CD4-positive, alpha-beta T cell treated with Interleukin-6 at 100 ng/mL for 8 hours (primary cell): ENCODE data around the gene IL17F.
"Not testable (repeated sequence)": the region's sequence is repeated elsewhere in the genome, so short reads cannot be mapped to it uniquely, and the experiment has no call there.

Experiments
- DNase-seq: peaks from one replicate; pipeline ENCODE4 v3.0.0-alpha.2; 2020; ENCODE audit warnings: mixed read lengths, low spot score

The IL17F gene

GRCh38 chr6:52245425-52245824 is 1.1 kb upstream of the IL17F start:
- DNase-seq, result no peak

- DNase-seq, result no peak
Observed at GRCh38 chr6:52243282-52243893, 912 bp downstream of the IL17F start.

GRCh38 chr6:52241819-52242218 is 2.5 kb downstream of the IL17F start:
- DNase-seq, result no peak

- no peak for DNase-seq
Observed at GRCh38 chr6:52233975-52234823, 10.1 kb downstream of the IL17F start.

GRCh38 chr6:52233005-52233404 is 11.3 kb downstream of the IL17F start:
- DNase-seq, result no peak

GRCh38 chr6:52231406-52232127 is 12.7 kb downstream of the IL17F start:
- no peak for DNase-seq

GRCh38 chr6:52230685-52231084 is 13.6 kb downstream of the IL17F start:
- no peak for DNase-seq

GRCh38 chr6:52227495-52227894 is 16.8 kb downstream of the IL17F start:
- no peak for DNase-seq

- no peak for DNase-seq
Observed at GRCh38 chr6:52221302-52221701, 23.0 kb downstream of the IL17F start.

- no peak for DNase-seq
Observed at GRCh38 chr6:52217761-52218160, 26.5 kb downstream of the IL17F start.

- DNase-seq, result no peak
Observed at GRCh38 chr6:52216932-52217575, 27.2 kb downstream of the IL17F start.

GRCh38 chr6:52215787-52216186 is 28.5 kb downstream of the IL17F start:
- DNase-seq, result no peak

- no peak for DNase-seq
Observed at GRCh38 chr6:52213127-52213526, 31.2 kb downstream of the IL17F start.

GRCh38 chr6:52210227-52210626 is 34.1 kb downstream of the IL17F start:
- DNase-seq, result no peak

- no peak for DNase-seq
Observed at GRCh38 chr6:52209770-52210169, 34.5 kb downstream of the IL17F start.

- no peak for DNase-seq
Observed at GRCh38 chr6:52208612-52209011, 35.7 kb downstream of the IL17F start.

GRCh38 chr6:52207066-52207465 is 37.2 kb downstream of the IL17F start:
- no peak for DNase-seq

- no peak for DNase-seq
Observed at GRCh38 chr6:52201493-52201892, 42.8 kb downstream of the IL17F start.

- no peak for DNase-seq
Observed at GRCh38 chr6:52201046-52201445, 43.3 kb downstream of the IL17F start.

GRCh38 chr6:52200088-52200487 is 44.2 kb downstream of the IL17F start:
- DNase-seq, result not testable (repeated sequence)

- DNase-seq, result no peak
Observed at GRCh38 chr6:52195886-52196285, 48.4 kb downstream of the IL17F start.

GRCh38 chr6:52191824-52192223 is 52.5 kb downstream of the IL17F start:
- no peak for DNase-seq
